ENCODE measurements around the gene GNG12. TPM values are rescaled to one million over a fixed set of nuclear protein-coding genes. Genes with fewer than 3 reads are reported as not detected.

Gene GNG12
- total and polyA plus RNA-seq, 2 donors (not counting 3 experiments of a cell fraction or from before 2014, with no cell fraction given) = 107 to 152 TPM

DNA sequence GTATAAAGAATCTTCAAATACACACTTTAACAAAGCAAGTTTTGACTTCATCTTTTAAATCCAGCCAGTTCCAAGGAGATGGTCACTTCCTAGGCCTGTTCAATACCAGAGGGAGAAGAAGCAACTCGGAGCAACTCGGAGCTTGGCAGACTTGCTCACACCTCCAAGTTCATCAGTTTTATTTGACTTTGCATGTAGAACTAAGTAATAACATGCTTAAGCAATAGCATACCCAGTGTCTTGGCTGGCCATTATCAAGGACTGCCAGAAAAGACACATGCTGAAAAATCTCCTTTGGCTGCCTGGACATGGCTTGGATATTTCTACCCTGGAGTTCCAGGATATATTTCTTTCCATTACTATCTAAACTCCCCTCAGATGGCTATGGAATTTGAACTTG lies 52.6 kb downstream of the GNG12 start:
- no peak overlapping the region for H3K27ac ChIP-seq (ENCODE audit: insufficient read depth, low read depth, low read length)
- H3K4me2 ChIP-seq (ENCODE audit: insufficient read depth, low read length) = no peak overlapping the region
- BruUV-seq (replicated peaks) = no TSS peak
- H4K20me1 ChIP-seq (replicated peaks; ENCODE audit: control insufficient read depth, extremely low read depth, insufficient read depth, low read length) = peaks cover 6% of the 10 kb centered on the region
- CTCF ChIA-PET = interaction anchor here (0.5 to 2.4 kb wide), 3 partner anchors 9 to 14 kb away, joined by 4 to 6 read pairs (median 6); no protein-coding TSS in a partner anchor
- peaks cover 0 to 4% of the 10 kb centered on the region in 2 experiments for H3K36me3 ChIP-seq (ENCODE audit: control insufficient read depth in 2 of 2, extremely low read depth in 1 of 2, insufficient read depth in 2 of 2, low read length in 2 of 2)
- peaks cover 9% of the 10 kb centered on the region for H3K4me1 ChIP-seq (ENCODE audit: control insufficient read depth, extremely low read depth, insufficient read depth, low read length)
- no peak overlapping the region for H3K4me3 ChIP-seq (replicated peaks in 1 of 3; ENCODE audit: insufficient read depth in 1 of 3, low read depth in 1 of 3, low read length in 3 of 3)
- FAIRE-seq (no peak), DNase-seq (ENCODE audit: low read depth, low spot score) (no peak)
- intact Hi-C loops (cut with micrococcal nuclease) = no loop called here
- dilution Hi-C loops (cut with MboI; ENCODE audit: extremely low pct_ligation_motif_present, low sequenced_read_pairs) = no loop called here
- no peaks in the 10 kb centered on the region for H3K27me3 ChIP-seq (ENCODE audit: control insufficient read depth in 2 of 2, insufficient read depth in 2 of 2, low read length in 2 of 2)
- no peaks in the 10 kb centered on the region for H3K9me1 ChIP-seq (replicated peaks; ENCODE audit: control insufficient read depth, extremely low read depth, insufficient read depth, low read length)
- peaks cover 74% of the 10 kb centered on the region for H3K79me2 ChIP-seq (ENCODE audit: control insufficient read depth, insufficient read depth, low read length)
- TF ChIP-seq MYC (IDR thresholded peaks at IDR 0.05; ENCODE audit: low read depth, low read length) (no peak), EZH2 (IDR thresholded peaks at IDR 0.05; ENCODE audit: borderline replicate concordance, low read depth, low read length, severe bottlenecking) (no peak), FOS (IDR thresholded peaks at IDR 0.05; ENCODE audit: borderline replicate concordance, insufficient read depth, low read length) (no peak), GATA2 (IDR thresholded peaks at IDR 0.05; ENCODE audit: insufficient read depth, insufficient read length, low read depth, low read length) (no peak), POLR2AphosphoS5 (IDR thresholded peaks at IDR 0.05; ENCODE audit: insufficient read depth, low read depth, low read length) (no peak), POLR2A (IDR thresholded peaks at IDR 0.05; ENCODE audit: low read depth, low read length) (no peak), JUN (IDR thresholded peaks at IDR 0.05; ENCODE audit: borderline replicate concordance, insufficient read depth, insufficient read length, low read depth) (no peak)
- TF ChIP-seq, protein P1, sequence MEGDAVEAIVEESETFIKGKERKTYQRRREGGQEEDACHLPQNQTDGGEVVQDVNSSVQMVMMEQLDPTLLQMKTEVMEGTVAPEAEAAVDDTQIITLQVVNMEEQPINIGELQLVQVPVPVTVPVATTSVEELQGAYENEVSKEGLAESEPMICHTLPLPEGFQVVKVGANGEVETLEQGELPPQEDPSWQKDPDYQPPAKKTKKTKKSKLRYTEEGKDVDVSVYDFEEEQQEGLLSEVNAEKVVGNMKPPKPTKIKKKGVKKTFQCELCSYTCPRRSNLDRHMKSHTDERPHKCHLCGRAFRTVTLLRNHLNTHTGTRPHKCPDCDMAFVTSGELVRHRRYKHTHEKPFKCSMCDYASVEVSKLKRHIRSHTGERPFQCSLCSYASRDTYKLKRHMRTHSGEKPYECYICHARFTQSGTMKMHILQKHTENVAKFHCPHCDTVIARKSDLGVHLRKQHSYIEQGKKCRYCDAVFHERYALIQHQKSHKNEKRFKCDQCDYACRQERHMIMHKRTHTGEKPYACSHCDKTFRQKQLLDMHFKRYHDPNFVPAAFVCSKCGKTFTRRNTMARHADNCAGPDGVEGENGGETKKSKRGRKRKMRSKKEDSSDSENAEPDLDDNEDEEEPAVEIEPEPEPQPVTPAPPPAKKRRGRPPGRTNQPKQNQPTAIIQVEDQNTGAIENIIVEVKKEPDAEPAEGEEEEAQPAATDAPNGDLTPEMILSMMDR (IDR thresholded peaks at IDR 0.05; ENCODE audit: extremely low read depth in 1 of 2, insufficient read depth in 1 of 2, low read depth in 1 of 2, low read length in 2 of 2) = no peak
- TF ChIP-seq, protein P2, sequence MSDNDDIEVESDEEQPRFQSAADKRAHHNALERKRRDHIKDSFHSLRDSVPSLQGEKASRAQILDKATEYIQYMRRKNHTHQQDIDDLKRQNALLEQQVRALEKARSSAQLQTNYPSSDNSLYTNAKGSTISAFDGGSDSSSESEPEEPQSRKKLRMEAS (IDR thresholded peaks at IDR 0.05; ENCODE audit: insufficient read depth, insufficient read length) = no peak
- POLR2A ChIA-PET = no interaction called here
- no peaks in the 10 kb centered on the region for H3K9me3 ChIP-seq (replicated peaks; ENCODE audit: control insufficient read depth, insufficient read depth, low read length)
- H3K9ac ChIP-seq (replicated peaks; ENCODE audit: extremely low read depth, insufficient read depth, low read length) = no peak overlapping the region
- H2AFZ ChIP-seq (ENCODE audit: low read depth, low read length) = no peak overlapping the region
